GM19395 (cell line): ENCODE measurements around the gene DHRS13.
"Not testable (repeated sequence)": the region's sequence is repeated elsewhere in the genome, so short reads cannot be mapped to it uniquely, and the experiment has no call there.

Experiments used
- ATAC-seq: cut with Tn5 transposase; IDR thresholded peaks from one replicate; pipeline ENCODE4 v1.9.1; 2021; ENCODE audit warnings: mild to moderate bottlenecking, moderate library complexity; ENCODE audit not compliant: unreplicated experiment

DHRS13 gene

GRCh38 chr17:28906706-28907438, 4.0 kb upstream of the DHRS13 start:
- ATAC-seq, result no peak

- no peak for ATAC-seq
Observed at GRCh38 chr17:28906276-28906675, 3.4 kb upstream of the DHRS13 start.

DNA sequence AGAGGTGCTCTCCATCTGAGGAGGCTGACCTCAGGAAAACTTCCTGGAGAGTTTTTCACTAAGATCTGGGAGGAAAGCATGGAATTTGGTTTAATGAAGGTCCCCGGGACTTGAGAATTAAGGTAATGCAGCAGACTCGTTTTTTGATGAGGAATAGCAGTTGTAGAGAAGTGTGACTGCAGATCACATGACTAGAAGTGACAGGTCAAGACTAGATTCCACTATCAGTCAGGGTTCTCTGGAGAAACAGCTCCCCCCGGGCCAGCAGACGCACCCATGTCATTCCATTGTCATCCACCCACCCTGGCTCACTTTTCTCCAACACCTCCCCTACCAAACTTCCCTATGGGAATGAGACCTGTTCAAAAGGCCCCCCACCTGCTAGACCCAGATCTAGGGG, 1.9 kb upstream of the DHRS13 start:
- ATAC-seq, result no peak

- ATAC-seq, result not testable (repeated sequence)
Observed at GRCh38 chr17:28903546-28903841, 615 bp upstream of the DHRS13 start.

GRCh38 chr17:28901866-28902818, 737 bp downstream of the DHRS13 start:
- peak; percentile 41 for ATAC-seq

- no peak for ATAC-seq
Observed at GRCh38 chr17:28900986-28901726, 1.7 kb downstream of the DHRS13 start.

GRCh38 chr17:28899212-28899815, 3.6 kb downstream of the DHRS13 start:
- ATAC-seq, result no peak

GRCh38 chr17:28898527-28898955, 4.3 kb downstream of the DHRS13 start:
- no peak for ATAC-seq

- ATAC-seq, result no peak
Observed at GRCh38 chr17:28897769-28898526, 4.9 kb downstream of the DHRS13 start.

GRCh38 chr17:28896884-28897768, 5.8 kb downstream of the DHRS13 start, which contains the start of gene FLOT2:
Gene FLOT2 (minus strand): TSS chr17:28897733. CDS start chr17:28897574, 159 bp downstream.
- ATAC-seq, result no peak

DNA sequence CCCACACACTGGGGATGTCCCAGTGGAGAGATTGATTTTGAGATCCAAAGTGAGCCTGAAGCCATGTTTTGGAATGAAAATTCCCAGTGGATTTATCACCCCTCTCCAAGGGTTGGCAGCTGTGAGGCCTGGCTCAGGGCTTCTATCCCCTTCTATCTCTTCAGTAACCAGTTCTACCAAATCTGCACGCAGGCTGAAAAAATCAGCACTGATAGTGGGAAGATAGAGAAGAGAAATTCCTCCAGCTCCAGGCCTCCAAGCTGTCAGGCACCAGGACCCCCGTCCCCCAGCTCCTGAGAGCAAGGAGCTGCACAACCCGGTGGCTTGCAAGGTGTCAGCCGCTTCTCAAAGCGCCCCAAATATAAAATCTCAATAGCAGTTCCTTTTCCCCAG, 6.4 kb downstream of the DHRS13 start:
- ATAC-seq, result no peak

DNA sequence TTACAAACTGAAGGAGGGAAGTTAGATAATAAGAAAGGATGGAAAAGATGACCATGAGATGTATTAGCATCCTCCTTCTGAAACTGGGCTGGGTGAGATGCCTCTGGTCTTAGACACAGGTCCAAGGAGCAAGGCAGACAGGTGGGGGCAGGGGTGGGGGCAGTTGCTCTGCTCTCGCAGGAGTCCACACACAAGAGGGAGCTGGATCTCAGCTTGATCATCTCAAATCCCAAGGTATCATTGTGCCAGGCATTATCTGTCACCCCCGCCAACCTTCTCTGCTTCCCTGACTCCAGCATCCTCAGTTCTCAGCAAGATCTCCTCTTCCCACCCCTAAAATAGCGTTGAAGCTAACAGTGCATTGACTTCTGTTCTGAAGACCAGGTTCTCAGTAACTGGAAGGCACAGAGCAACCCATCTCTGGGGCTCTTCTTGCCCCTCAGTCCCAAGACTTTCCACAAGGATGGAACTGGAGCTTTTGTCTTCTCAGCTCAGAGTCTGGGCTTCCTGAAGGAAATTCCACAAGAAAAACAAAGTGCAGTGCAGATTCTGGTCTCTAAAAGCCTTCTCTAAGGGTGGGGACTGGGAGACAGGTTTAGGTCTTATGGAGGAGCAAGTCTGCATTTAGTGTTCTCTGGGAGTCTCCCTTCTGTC, 7.0 kb downstream of the DHRS13 start:
- no peak for ATAC-seq

DNA sequence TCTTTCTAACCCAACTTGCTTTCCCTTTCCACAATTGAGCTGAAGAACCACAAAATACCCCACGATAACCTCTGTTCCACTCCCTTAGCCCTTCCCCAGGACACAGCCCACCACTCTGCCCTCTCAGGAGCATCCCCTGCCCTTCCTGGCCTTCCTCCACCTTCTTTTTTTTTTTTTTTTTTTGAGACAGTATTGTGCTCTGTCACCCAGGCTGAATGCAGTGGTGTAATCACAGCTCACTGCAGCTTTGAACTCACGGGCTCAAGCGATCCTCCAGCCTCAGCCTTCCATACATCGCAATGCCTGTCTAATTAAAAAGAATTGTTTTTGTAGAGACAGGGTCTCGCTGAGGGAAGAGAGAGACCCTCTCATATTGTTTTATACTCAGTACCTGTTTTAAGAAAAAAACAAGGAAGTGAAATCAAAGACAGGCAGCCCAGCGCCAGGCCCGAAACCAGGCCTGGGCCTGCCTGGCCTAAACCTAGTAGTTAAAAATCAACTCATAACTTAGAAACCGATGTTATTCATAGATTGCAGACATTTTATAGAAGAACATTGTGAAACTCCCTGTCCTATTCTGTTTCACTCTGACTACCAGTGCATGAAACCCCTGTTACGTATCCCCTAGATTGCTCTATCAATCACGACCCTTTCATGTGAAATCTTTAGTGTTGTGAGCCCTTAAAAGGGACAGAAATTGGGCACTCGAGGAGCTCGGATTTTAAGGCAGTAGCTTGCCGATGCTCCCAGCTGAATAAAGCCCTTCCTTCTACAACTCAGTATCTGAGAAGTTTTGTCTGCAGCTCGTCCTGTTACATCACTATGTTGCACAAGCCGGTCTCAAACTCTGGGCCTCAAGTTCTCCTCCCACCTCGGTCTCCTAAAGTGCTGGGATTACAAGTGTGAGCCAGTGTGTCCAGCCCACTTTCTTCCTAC, 9.4 kb downstream of the DHRS13 start:
- not testable (repeated sequence) for ATAC-seq

DNA sequence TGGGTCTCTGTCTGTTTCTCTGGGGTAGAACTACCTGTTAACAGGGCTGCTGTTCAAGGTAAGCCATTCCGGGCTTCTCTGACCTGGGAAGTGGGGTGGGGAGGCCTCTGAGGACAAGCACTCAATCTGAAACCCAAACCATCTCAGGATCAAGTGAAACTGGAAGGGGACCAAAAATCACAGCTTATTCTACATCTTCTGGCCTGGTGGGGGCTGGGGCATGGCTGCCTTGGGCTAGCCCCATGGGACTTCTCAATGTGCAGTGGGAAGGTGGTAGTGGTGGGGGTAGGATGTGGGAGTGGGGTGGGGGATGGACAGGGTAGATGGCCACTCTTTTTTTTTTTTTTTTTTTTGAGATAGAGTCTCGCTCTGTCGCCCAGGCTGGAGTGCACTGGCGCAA, 10.9 kb downstream of the DHRS13 start:
- no peak for ATAC-seq

DNA sequence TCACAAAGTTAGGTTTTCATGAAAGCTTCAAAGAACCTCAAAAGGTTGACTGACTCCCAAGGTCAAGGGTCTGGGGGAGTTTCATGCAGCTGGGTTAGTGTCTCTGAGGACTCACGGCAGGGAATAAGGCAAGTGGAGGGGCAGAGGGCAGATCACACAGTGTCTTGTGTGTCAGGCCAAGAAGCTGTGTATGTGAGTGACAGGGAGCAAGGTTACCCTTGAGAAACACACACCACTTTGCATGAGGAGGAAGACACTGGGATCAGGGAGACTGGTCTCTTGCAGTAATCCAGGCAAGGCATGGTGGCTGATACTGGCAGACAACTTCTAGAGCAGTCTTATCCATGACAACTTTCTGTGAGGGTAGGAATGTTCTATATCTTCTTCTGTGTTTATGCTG, 11.7 kb downstream of the DHRS13 start:
- ATAC-seq, result no peak

GRCh38 chr17:28889996-28890395, 12.9 kb downstream of the DHRS13 start:
- no peak for ATAC-seq

- ATAC-seq, result no peak
Observed at GRCh38 chr17:28888832-28889231, 14.0 kb downstream of the DHRS13 start.
